Esophagus (tissue), 2 donors: ENCODE data around the gene SPRR2F. TPM values are rescaled to one million over a fixed set of nuclear protein-coding genes. Genes with fewer than 3 reads are reported as not detected.
A peak's percentile ranks its signal among the peaks of the same experiment; 100 is the strongest.
"Not testable (repeated sequence)": the region's sequence is repeated elsewhere in the genome, so short reads cannot be mapped to it uniquely, and the experiment has no call there.

Source experiments
- H3K27ac ChIP-seq, 2 donors: one replicate each; pipeline ENCODE4 v1.5.1; 2013; ENCODE audit warnings: low read depth in 2 of 2, mild to moderate bottlenecking in 2 of 2, inconsistent platforms in 1 of 2, low read length in 1 of 2, moderate library complexity in 1 of 2
- H3K27me3 ChIP-seq, 2 donors: one replicate each; pipeline ENCODE4 v1.6.1; 2013; ENCODE audit warnings: low read length in 2 of 2, control low read depth in 1 of 2, mild to moderate bottlenecking in 1 of 2; ENCODE audit not compliant: insufficient read depth in 2 of 2, control insufficient read depth in 1 of 2
- H3K36me3 ChIP-seq, 2 donors: one replicate each; pipeline ENCODE4 v1.6.1; 2013; ENCODE audit warnings: low read length in 1 of 2; ENCODE audit not compliant: control insufficient read depth in 2 of 2, insufficient read depth in 2 of 2
- H3K4me1 ChIP-seq, 2 donors: one replicate each; pipeline ENCODE4 v1.6.1; 2013; ENCODE audit warnings: low read length in 1 of 2; ENCODE audit not compliant: control insufficient read depth in 2 of 2, insufficient read depth in 2 of 2
- H3K4me3 ChIP-seq, 2 donors: one replicate each; pipeline ENCODE4 v1.5.1; 2013; ENCODE audit warnings: low read length in 2 of 2, mild to moderate bottlenecking in 2 of 2, low read depth in 1 of 2, moderate library complexity in 1 of 2
- H3K9me3 ChIP-seq, 2 donors: one replicate each; pipeline ENCODE4 v1.6.1; 2013; ENCODE audit warnings: mild to moderate bottlenecking in 2 of 2, low read depth in 1 of 2, low read length in 1 of 2, moderate library complexity in 1 of 2; ENCODE audit not compliant: control insufficient read depth in 2 of 2, insufficient read depth in 1 of 2
- WGBS, 2 donors: extraction: QIAGEN DNeasy Blood & Tissue Kit; methylation state at CpG; one replicate each; pipeline ENCODE4 v1.1.7; 2013; 5-methylcytosine and 5-hydroxymethylcytosine counted together
- polyA plus RNA-seq, 2 donors: library from polyadenylated mRNA; stranded (reverse); fragments of 200-250 nt; gene quantifications; one replicate each; pipeline ENCODE4 v1.2.3, GENCODE V29; 2013
- donor health status: healthy with polysubstance abuse.
- donor health status: Bipolar disorder and iron deficiency.

Gene SPRR2F, protein sequence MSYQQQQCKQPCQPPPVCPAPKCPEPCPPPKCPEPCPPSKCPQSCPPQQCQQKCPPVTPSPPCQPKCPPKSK
- polyA plus RNA-seq = 100 to 1,000 TPM; 104 to 135 TPM

DNA sequence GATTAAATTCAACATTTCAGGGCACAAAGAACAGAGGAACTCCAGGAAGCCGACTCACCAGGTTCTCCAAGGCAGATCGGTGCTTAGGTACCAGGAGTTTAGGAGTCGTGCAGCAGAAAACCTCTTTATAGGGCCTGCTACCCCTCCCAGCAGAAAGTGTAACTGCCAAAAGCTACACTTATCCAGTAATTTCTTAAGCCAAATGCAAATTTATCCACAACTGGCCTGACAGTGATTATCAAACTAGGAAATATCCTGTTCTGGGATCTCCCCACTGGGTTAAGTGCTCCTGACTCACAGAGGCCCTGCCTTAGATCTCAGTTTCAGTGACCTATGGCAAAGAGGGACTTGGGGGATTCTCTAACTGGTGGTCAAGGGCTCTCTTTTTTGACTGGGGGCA is at the start of gene SPRR2F:
Gene SPRR2F, minus strand, starts transcription at position 101 of the 400 bp plus-strand sequence. CDS start 783 bp downstream, outside the sequence.
- no peak within 1 kb of the TSS for H3K4me3 ChIP-seq
- H3K36me3 ChIP-seq = no peaks in the 10 kb centered on the region
- WGBS, 2 donors = 86 to 87% methylated on average over 3 of the region's 3 CpGs
- H3K9me3 ChIP-seq = no peaks in the 10 kb centered on the region
- no peak within 1 kb of the TSS for H3K27ac ChIP-seq
- H3K27me3 ChIP-seq = no peaks in the 10 kb centered on the region
- no peaks in the 10 kb centered on the region for H3K4me1 ChIP-seq

DNA sequence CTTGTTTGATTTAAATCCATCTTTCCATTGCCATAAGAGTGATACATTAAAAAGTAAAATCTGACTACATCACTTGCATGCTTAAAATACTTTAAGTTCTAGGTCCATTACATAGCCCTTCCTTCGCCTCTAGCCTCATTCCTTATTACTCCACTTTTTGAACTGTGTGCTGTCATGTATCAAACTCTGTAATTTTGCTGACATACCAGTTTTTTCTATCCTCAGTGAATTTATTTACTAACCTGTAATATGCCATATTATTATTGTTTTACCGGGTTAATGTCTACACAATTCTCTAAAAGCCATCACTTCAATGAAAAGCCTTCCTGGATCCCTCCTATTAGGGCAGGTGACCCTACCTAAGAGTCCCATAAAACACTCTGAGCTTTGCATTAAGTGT is 42.2 kb upstream of the SPRR2F start:
- H3K9me3 ChIP-seq = peaks cover 3 to 6% of the 10 kb centered on the region in 2 donors
- 88 to 90% methylated on average over 2 of the region's 2 CpGs for WGBS, 2 donors
- H3K4me1 ChIP-seq = no peaks in the 10 kb centered on the region
- no peak overlapping the region for H3K27ac ChIP-seq
- H3K36me3 ChIP-seq = no peaks in the 10 kb centered on the region
- no peak overlapping the region for H3K4me3 ChIP-seq
- no peaks in the 10 kb centered on the region for H3K27me3 ChIP-seq

DNA sequence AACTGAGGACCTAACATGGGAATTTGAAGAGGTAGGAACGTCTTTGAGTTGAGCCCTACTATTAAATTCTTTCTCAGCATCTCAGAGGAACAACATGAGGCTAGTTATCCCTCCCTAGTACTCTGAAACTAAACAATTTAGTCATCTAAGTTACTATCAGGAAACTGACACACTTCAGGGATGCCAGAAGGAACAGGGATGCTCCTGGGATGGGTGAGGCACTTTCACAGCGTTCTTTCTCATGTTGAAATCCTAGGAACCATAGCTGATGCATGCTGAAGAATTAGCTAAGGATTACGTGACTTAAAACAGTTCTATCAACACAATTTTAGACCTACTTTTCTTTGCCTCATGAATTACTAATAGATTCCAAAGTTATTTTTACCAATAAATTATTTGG is 39.2 kb upstream of the SPRR2F start:
- 72 to 77% methylated on average over 3 of the region's 3 CpGs for WGBS, 2 donors

GRCh38 chr1:153150846-153151245 is 37.5 kb upstream of the SPRR2F start, which contains the start of gene SPRR2G:
TSS of gene SPRR2G (minus strand) at chr1:153150890. CDS start at chr1:153150110, 780 bp downstream.
- no peak within 1 kb of the TSS for H3K4me3 ChIP-seq
- no peak within 1 kb of the TSS for H3K27ac ChIP-seq
- no peaks in the 10 kb centered on the region for H3K9me3 ChIP-seq
- 72 to 74% methylated on average over 1 of the region's 1 CpG for WGBS, 2 donors
- peaks cover 0 to 2% of the 10 kb centered on the region in 2 donors for H3K27me3 ChIP-seq
- no peaks in the 10 kb centered on the region for H3K36me3 ChIP-seq
- no peaks in the 10 kb centered on the region for H3K4me1 ChIP-seq

More for the DNA sequence above, 39.2 kb upstream of the SPRR2F start:
- no peaks in the 10 kb centered on the region for H3K4me1 ChIP-seq
- H3K4me3 ChIP-seq = no peak overlapping the region
- no peaks in the 10 kb centered on the region for H3K9me3 ChIP-seq
- no peaks in the 10 kb centered on the region for H3K36me3 ChIP-seq
- H3K27me3 ChIP-seq = peaks cover 0 to 2% of the 10 kb centered on the region in 2 donors
- no peak overlapping the region for H3K27ac ChIP-seq

DNA sequence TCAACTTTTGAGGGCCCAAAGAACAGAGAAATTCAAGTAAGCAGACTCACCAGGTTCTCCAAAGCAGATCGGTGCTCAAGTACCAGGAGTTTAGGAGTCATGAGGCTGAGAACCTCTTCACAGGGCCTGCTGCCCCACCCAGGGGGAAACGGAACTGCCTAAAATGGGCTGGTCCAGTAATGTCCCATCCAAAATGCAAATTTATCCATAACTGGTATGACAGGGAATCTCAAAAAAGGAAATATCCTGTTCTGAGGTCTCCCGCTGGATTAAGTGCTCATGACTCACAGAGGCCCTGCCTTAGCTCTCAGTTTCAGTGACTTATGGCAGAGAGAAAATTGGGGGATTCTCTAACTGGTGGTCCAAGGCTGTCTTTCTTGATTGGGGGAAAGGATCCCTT is 28.1 kb upstream of the SPRR2F start:
- Histone ChIP-seq H3K27me3 (no peaks in the 10 kb centered on the region), H3K4me1 (no peaks in the 10 kb centered on the region), H3K9me3 (no peaks in the 10 kb centered on the region), H3K27ac (peak overlapping the region in 1 of 2 donors; percentile 24), H3K4me3 (no peak overlapping the region), H3K36me3 (no peaks in the 10 kb centered on the region)
- WGBS, 2 donors = 82 to 87% methylated on average over 3 of the region's 3 CpGs

DNA sequence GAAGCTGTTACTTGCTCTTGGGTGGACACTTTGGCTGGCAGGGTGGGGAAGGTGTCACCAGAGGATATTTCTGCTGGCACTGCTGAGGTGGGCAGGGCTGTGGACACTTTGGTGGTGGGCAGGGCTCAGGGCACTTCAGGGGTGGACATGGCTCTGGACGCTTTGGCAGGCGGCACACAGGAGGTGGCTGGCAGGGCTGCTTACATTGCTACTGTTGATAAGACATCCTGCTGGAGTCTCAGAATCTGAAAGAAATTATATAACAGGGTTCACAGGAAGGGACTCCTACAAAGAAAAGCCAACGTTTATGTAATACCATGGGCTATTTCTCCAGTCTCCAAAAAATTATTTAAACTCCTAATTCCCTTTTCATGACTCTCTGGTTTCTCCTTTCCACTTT is 27.2 kb upstream of the SPRR2F start:
- Histone ChIP-seq H3K36me3 (no peaks in the 10 kb centered on the region), H3K27me3 (no peaks in the 10 kb centered on the region), H3K4me1 (no peaks in the 10 kb centered on the region), H3K9me3 (no peaks in the 10 kb centered on the region), H3K27ac (peak overlapping the region in 1 of 2 donors; percentile 4), H3K4me3 (peak overlapping the region in 1 of 2 donors; percentile 34)
- 64 to 70% methylated on average over 3 of the region's 3 CpGs for WGBS, 2 donors

DNA sequence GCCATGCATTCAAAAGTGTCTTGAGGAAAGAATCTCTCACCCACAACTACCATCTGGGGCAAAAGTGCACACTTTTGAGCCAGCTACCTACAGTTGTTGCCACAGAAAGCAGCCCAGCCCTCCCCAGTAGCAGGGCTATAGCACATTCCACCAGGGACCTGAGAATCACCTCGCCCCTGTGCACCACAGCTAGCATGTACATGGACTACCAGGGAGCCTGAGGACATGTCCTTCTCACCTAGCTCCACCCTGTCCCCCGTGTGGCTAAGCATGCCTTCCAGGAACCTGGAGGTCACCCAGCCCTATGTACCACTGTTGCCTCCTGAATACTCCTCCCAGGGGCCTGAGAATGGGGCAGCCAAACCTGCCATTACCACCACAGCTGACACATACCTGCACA is 20.4 kb upstream of the SPRR2F start:
- 62 to 69% methylated on average over 2 of the region's 2 CpGs for WGBS, 2 donors
- no peaks in the 10 kb centered on the region for H3K36me3 ChIP-seq
- peaks cover 0 to 2% of the 10 kb centered on the region in 2 donors for H3K4me1 ChIP-seq
- no peaks in the 10 kb centered on the region for H3K27me3 ChIP-seq
- peaks cover 0 to 5% of the 10 kb centered on the region in 2 donors for H3K9me3 ChIP-seq
- no peak overlapping the region for H3K4me3 ChIP-seq
- H3K27ac ChIP-seq = no peak overlapping the region

DNA sequence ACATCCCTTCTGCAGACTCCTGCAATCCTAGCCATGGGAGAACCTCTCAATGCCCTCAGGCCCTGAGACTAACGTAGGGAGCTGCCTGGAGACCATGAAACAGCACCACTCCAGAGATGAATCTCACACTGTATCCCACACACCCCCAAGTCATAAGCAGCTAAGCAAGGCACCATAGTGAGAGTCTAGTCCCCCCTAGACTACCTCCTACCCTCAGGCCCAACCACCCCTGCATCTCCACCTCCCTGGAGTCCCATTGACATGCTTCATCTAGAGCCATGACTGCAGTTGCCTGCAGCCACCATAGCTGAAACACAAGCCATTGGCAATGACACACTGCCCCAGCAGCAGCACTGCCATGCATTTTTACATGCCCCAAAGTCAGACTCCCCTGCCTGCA is 20.0 kb upstream of the SPRR2F start:
- H3K4me3 ChIP-seq = no peak overlapping the region
- no peak overlapping the region for H3K27ac ChIP-seq
- peaks cover 0 to 5% of the 10 kb centered on the region in 2 donors for H3K9me3 ChIP-seq
- H3K36me3 ChIP-seq = no peaks in the 10 kb centered on the region
- H3K27me3 ChIP-seq = no peaks in the 10 kb centered on the region
- H3K4me1 ChIP-seq = peaks cover 0 to 2% of the 10 kb centered on the region in 2 donors
- 81 to 100% methylated on average over 1 of the region's 1 CpG for WGBS, 2 donors

DNA sequence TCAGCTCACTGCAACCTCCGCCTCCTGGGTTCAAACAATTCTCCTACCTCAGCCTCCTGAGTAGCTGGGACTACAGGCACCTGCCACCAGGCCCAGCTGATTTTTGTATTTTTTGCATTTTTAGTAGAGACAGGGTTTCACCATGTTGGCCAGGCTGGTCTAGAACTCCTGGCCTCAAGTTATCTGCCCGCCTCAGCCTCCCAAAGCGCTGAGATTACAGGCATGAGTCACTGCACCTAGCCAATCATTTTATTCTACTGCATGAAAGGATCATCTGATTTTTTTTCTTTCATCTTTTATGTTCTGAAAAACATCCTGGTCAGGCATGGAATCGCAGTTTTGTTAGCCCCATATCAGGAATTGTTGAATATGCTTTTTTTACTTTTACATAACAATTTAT is 15.4 kb upstream of the SPRR2F start:
- WGBS, 2 donors = 93 to 94% methylated on average over 4 of the region's 4 CpGs
- H3K27ac ChIP-seq, H3K27me3 ChIP-seq, H3K9me3 ChIP-seq, H3K36me3 ChIP-seq, H3K4me3 ChIP-seq, H3K4me1 ChIP-seq: not testable (repeated sequence)

- Histone ChIP-seq H3K36me3 (no peaks in the 10 kb centered on the region), H3K9me3 (no peaks in the 10 kb centered on the region), H3K27ac (no peak overlapping the region), H3K27me3 (no peaks in the 10 kb centered on the region), H3K4me1 (no peaks in the 10 kb centered on the region), H3K4me3 (no peak overlapping the region)
- WGBS, 2 donors = 35 to 51% methylated on average over 2 of the region's 2 CpGs
Measured at GRCh38 chr1:153127296-153127695, 14.0 kb upstream of the SPRR2F start.
